ENCODE results near the gene SMURF2. TPM values are rescaled to one million over a fixed set of nuclear protein-coding genes. Genes with fewer than 3 reads are reported as not detected.

SMURF2 gene
- total and polyA plus RNA-seq, 2 of the 4 experiments (the other 2 are of a cell fraction), result 131 to 774 TPM

GRCh38 chr17:64531955-64532371, 130.1 kb downstream of the SMURF2 start:
- Histone ChIP-seq H4K91ac (ENCODE audit: insufficient read depth, low read depth, low read length) (no peak overlapping the region), H3K18ac (ENCODE audit: low read depth, low read length) (no peak overlapping the region), H3K36me3 (ENCODE audit: control insufficient read depth, insufficient read depth, low read length) (peaks cover 46% of the 10 kb centered on the region), H3K9ac (ENCODE audit: low read depth, low read length) (no peak overlapping the region), H2AK9ac (replicated peaks; ENCODE audit: low read depth, low read length, poor library complexity) (peak overlapping the region; percentile 50), H2BK20ac (ENCODE audit: low read depth, low read length) (no peak overlapping the region), H3K14ac (replicated peaks; ENCODE audit: low read depth, low read length) (no peak overlapping the region; the same call in 1 of the 2 replicates), H3K27ac (ENCODE audit: insufficient read depth, low read length) (no peak overlapping the region), H3K27me3 (ENCODE audit: control insufficient read depth, insufficient read depth, low read length) (no peaks in the 10 kb centered on the region), H3K79me1 (ENCODE audit: low read depth in 1 of 2, low read length in 2 of 2) (peaks cover 0 to 41% of the 10 kb centered on the region in 2 experiments; a peak in 3 of 4 replicates), H3K23ac (ENCODE audit: low read depth, low read length) (no peak overlapping the region; the same call in 1 of the 2 replicates), H4K8ac (ENCODE audit: low read depth in 2 of 2, low read length in 2 of 2) (no peak overlapping the region; a peak in 1 of 4 replicates), H3K4me2 (ENCODE audit: low read depth, low read length) (no peak overlapping the region), H2BK5ac (ENCODE audit: low read depth, low read length, poor library complexity, severe bottlenecking) (no peak overlapping the region), H2AK5ac (ENCODE audit: low read depth, low read length) (no peak overlapping the region), H2BK15ac (ENCODE audit: low read depth, low read length) (no peak overlapping the region), H3K9me1 (ENCODE audit: insufficient read depth, low read length) (peaks cover 15% of the 10 kb centered on the region; the same call in 1 of the 2 replicates), H3K4me3 (ENCODE audit: insufficient read depth, low read depth, low read length) (no peak overlapping the region), H2AFZ (replicated peaks; ENCODE audit: low read length, poor library complexity) (no peak overlapping the region), H3K4me1 (ENCODE audit: control insufficient read depth, insufficient read depth, low read length) (no peaks in the 10 kb centered on the region), H3K9me3 (ENCODE audit: control insufficient read depth, insufficient read depth, low read length) (no peaks in the 10 kb centered on the region), H3K56ac (ENCODE audit: extremely low read depth, insufficient read depth, low read length) (no peak overlapping the region), H4K20me1 (ENCODE audit: insufficient read depth, low read length) (peaks cover 46% of the 10 kb centered on the region), H4K5ac (ENCODE audit: low read depth, low read length) (no peak overlapping the region), H2BK120ac (ENCODE audit: low read depth, low read length) (no peak overlapping the region), H3K4ac (ENCODE audit: low read depth, low read length) (no peak overlapping the region)
- POLR2A ChIA-PET (ENCODE audit: unreplicated experiment), result no interaction called here
- no peak for TF ChIP-seq NFE2L2 (IDR thresholded peaks at IDR 0.05; ENCODE audit: low read depth, low read length)
- TF ChIP-seq POLR2A (IDR thresholded peaks at IDR 0.05; ENCODE audit: low read depth, low read length), result no peak
- no peak for TF ChIP-seq CHD1 (IDR thresholded peaks at IDR 0.05; ENCODE audit: low read depth, low read length)
- no peak for TF ChIP-seq MAFK (IDR thresholded peaks at IDR 0.05; ENCODE audit: low read depth, low read length)
- TF ChIP-seq RCOR1 (IDR thresholded peaks at IDR 0.05; ENCODE audit: insufficient replicate concordance, low read length), result no peak
- no peak for TF ChIP-seq CTCF (conservative IDR thresholded peaks at IDR 0.05; ENCODE audit: low read depth, low read length)
- no peak for TF ChIP-seq SMC3 (IDR thresholded peaks at IDR 0.05; ENCODE audit: low read depth, low read length)
- TF ChIP-seq RFX5 (IDR thresholded peaks at IDR 0.05; ENCODE audit: low read depth, low read length), result no peak
- TF ChIP-seq MXI1 (IDR thresholded peaks at IDR 0.05; ENCODE audit: borderline replicate concordance, low read depth, low read length), result no peak
- TF ChIP-seq CEBPB (IDR thresholded peaks at IDR 0.05; ENCODE audit: low read depth, low read length), result no peak
- TF ChIP-seq FOS (IDR thresholded peaks at IDR 0.05; ENCODE audit: low read depth, low read length), result no peak
- TF ChIP-seq MAZ (IDR thresholded peaks at IDR 0.05; ENCODE audit: borderline replicate concordance, low read depth, low read length), result no peak
- no peak for TF ChIP-seq BHLHE40 (IDR thresholded peaks at IDR 0.05; ENCODE audit: low read depth, low read length)
- TF ChIP-seq USF2 (IDR thresholded peaks at IDR 0.05; ENCODE audit: low read depth, low read length), result no peak
- TF ChIP-seq RAD21 (IDR thresholded peaks at IDR 0.05; ENCODE audit: low read length), result no peak
- TF ChIP-seq ELK1 (IDR thresholded peaks at IDR 0.05; ENCODE audit: borderline replicate concordance, low read depth, low read length), result no peak
- in situ Hi-C loops (cut with MboI; ENCODE audit: low sequenced_read_pairs) (no loop called here), dilution Hi-C loops (cut with HindIII; ENCODE audit: low sequenced_read_pairs, unreplicated experiment) (no loop called here), intact Hi-C loops (cut with micrococcal nuclease) (no loop called here)
- BruUV-seq (replicated peaks), result no TSS peak
- WGBS, 2 experiments (ENCODE audit: extremely low coverage in 2 of 2, insufficient read length in 1 of 2), result no CpG with 5 or more reads among the region's 5 CpGs
- peak; percentile 59 for DNase-seq
- CTCF ChIA-PET, result interaction anchor here (0.6 kb wide), 1 partner anchor 80 kb away, joined by 3 read pairs; no protein-coding TSS in a partner anchor
- ATAC-seq (ENCODE audit: low read depth), result no peak; the same call in 1 of the 2 replicates

Measured in IMR-90 (cell line).